Right lobe of liver (tissue), 6 donors: ENCODE results near the gene POLN. TPM values are rescaled to one million over a fixed set of nuclear protein-coding genes. Genes with fewer than 3 reads are reported as not detected.

ENCODE experiments used
- ATAC-seq, 4 donors: fragments of 200-7000 bp; cut with Tn5 transposase; one replicate each; pipeline ENCODE4 v1.9.1; 2020; ENCODE audit warnings: mild to moderate bottlenecking in 4 of 4, moderate library complexity in 4 of 4
- DNase-seq, 3 donors: peaks; one replicate each; pipeline ENCODE4 v3.0.0-alpha.2; 2020
- H3K27ac ChIP-seq, 3 donors: fragments of 200-600 bp; one replicate each; pipeline ENCODE4 v1.8.0; 2022
- H3K27me3 ChIP-seq, 2 donors: fragments of 200-600 bp; one replicate each; pipeline ENCODE4 v1.8.0; 2022
- H3K36me3 ChIP-seq, 4 donors: fragments of 200-600 bp; sonication (generic) in 1 of 4; one replicate each; pipeline versions ENCODE4 v1.5.1 to v1.8.0; 2017 to 2022; ENCODE audit warnings: control low read depth in 1 of 4
- H3K4me1 ChIP-seq, 4 donors: fragments of 200-600 bp; sonication (generic) in 1 of 4; one replicate each; pipeline versions ENCODE4 v1.5.1 to v1.8.0; 2017 to 2022; ENCODE audit warnings: control low read depth in 1 of 4
- H3K4me3 ChIP-seq, 3 donors: fragments of 200-600 bp; one replicate each; pipeline ENCODE4 v1.8.0; 2022
- H3K9me3 ChIP-seq, 4 donors: fragments of 200-600 bp; sonication (generic) in 1 of 4; one replicate each; pipeline versions ENCODE4 v1.5.1 to v1.8.0; 2017 to 2022; ENCODE audit warnings: control low read depth in 1 of 4
- POLR2A ChIP-seq: fragments of 450-650 bp; IDR thresholded peaks from one replicate; pipeline ENCODE4 v1.6.1; 2017; ENCODE audit warnings: antibody characterized with exemption, mild to moderate bottlenecking
- WGBS: methylation state at CpG from one replicate; pipeline ENCODE4 v1.1.6; 2018; ENCODE audit warnings: low coverage, low lambda C conversion rate; ENCODE audit not compliant: insufficient coverage; ENCODE audit errors: missing lambda C conversion rate; 5-methylcytosine and 5-hydroxymethylcytosine counted together
- intact Hi-C, 2 donors: fragments of 100-400 bp; cut with DNase I; formaldehyde crosslinking; loops; one replicate each; pipeline versions ENCODE4 v1.11.2 to v1.14.1; 2022
- total RNA-seq, 6 experiments: library from RNA; depleted of rRNA in 2 of 6; stranded (reverse); fragments of >200 nt in 2 of 6; fragmentation: NEBNext Ultra II Directional in 3 of 6; extraction: Animal tissue kit (Norgen Biotek cat#: 25700) in 3 of 6; gene quantifications; one replicate each; pipeline versions ENCODE4 v1.1.0 to v1.2.4, GENCODE V29; 2016 to 2023
- TF ChIP-seq, protein P1 (sequence below), 4 donors: fragments of 200-600 bp in 3 of 4; fragments of 450-650 bp in 1 of 4; IDR thresholded peaks; one replicate each; pipeline versions ENCODE4 v1.5.1 to v1.8.0; 2016 to 2022; ENCODE audit warnings: antibody characterized with exemption in 4 of 4, mild to moderate bottlenecking in 2 of 4
- donor health status: DM: no; HTN: yes; CAD: no.
- donor health status: DM: no; HTN: no; CAD: no.
- donor health status: DM: no; HTN: no; CAD: no.
- donor health status: DM: no; HTN: yes; CAD: no.
- donor health status: DM: no; HTN: yes; CAD: no.

POLN gene
- total RNA-seq, 6 experiments from 2014 or later, result 0.87 to 2.5 (median 1.4) TPM

DNA sequence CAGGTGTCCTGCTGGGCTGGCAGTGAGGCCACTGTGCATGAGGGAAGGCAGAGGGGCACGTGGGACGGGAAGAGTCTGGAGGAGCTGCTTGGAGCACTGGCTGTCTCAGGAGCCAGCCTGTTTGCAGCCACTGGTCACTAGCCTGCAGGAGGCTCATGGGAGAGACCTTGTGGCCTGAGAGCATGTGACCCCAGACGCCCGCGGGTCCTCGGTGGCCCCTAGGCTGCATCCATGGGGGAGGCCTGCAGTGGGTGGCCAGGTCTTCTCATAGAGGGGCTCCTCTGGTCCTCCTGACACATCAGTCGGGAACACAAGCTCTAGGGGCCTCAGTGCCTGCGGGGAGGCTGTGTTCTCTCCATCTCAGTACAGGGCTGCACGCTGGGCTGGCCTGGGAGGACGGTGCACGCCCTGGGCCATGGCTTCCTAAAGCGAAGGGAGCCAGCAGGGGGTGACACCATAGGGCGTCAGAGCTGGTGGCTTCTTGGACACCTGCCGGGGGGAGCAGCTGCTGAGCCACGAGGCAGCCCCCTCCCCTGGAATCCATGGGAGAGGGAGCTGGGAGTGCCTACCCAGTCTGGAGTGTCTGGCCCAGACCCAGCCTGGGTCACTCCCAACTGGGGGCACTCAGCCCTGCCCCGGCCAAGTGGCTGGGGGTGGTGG lies 170.5 kb downstream of the POLN start:
- DNase-seq (peak in 1 of 3 donors; percentile 42), ATAC-seq (no peak)
- Histone ChIP-seq H3K27ac (no peak overlapping the region), H3K27me3 (no peaks in the 10 kb centered on the region), H3K9me3 (no peaks in the 10 kb centered on the region), H3K4me1 (no peaks in the 10 kb centered on the region), H3K4me3 (no peak overlapping the region), H3K36me3 (no peaks in the 10 kb centered on the region)
- no CpG with 5 or more reads among the region's 16 CpGs for WGBS
- intact Hi-C loops, result no loop called here
- no peak for TF ChIP-seq POLR2A
- TF ChIP-seq, protein P1, sequence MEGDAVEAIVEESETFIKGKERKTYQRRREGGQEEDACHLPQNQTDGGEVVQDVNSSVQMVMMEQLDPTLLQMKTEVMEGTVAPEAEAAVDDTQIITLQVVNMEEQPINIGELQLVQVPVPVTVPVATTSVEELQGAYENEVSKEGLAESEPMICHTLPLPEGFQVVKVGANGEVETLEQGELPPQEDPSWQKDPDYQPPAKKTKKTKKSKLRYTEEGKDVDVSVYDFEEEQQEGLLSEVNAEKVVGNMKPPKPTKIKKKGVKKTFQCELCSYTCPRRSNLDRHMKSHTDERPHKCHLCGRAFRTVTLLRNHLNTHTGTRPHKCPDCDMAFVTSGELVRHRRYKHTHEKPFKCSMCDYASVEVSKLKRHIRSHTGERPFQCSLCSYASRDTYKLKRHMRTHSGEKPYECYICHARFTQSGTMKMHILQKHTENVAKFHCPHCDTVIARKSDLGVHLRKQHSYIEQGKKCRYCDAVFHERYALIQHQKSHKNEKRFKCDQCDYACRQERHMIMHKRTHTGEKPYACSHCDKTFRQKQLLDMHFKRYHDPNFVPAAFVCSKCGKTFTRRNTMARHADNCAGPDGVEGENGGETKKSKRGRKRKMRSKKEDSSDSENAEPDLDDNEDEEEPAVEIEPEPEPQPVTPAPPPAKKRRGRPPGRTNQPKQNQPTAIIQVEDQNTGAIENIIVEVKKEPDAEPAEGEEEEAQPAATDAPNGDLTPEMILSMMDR (IDR thresholded peaks at IDR 0.05), result no peak

DNA sequence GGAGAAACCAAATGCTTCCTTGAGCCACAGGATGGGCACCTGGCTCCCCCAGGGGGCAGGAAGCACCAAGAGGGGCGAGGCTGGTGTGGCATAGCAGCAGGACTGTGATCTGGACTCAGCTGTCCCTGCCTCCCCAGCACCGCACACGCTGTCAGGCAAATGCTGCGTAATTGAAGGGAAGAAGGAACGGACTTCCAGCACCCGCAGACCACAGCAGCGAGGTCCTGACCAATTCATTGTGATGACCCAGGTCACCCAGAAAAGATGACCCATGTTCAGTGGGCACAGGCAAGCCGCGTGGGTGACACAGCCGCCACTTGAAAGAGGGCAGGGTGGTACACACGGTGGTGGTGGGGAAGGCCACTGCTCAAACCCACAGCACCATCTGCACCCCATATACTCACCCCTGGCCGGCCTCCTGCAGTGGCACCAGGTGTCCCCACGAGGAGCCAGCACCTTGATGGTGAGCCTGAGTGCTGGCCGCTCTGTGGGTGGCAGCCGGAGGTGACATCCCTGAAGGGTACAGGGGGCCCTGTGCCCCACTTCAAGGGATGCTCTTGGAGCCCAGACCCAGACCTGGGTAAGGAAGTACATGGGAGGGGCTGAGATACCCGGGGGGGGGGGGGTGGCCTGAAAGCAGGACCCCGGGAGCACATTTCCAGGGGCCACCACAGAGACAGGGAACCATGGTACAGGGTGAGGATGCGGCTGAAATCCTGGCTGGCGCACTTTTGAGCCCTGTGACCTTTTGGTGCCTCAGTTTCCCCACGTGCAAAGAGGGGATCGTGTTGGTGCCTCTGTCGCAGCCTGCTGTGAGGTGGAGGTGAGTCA lies 171.3 kb downstream of the POLN start:
- H3K4me1 ChIP-seq, result no peaks in the 10 kb centered on the region
- no peak overlapping the region for H3K4me3 ChIP-seq
- no peaks in the 10 kb centered on the region for H3K9me3 ChIP-seq
- TF ChIP-seq, protein P1 (IDR thresholded peaks at IDR 0.05), result no peak
- no peak for TF ChIP-seq POLR2A
- H3K36me3 ChIP-seq, result no peaks in the 10 kb centered on the region
- intact Hi-C loops, result no loop called here
- DNase-seq, result peak in 1 of 3 donors; percentile 42
- no peaks in the 10 kb centered on the region for H3K27me3 ChIP-seq
- no peak for ATAC-seq
- H3K27ac ChIP-seq, result no peak overlapping the region
- 57% methylated on average over 1 of the region's 22 CpGs for WGBS

DNA sequence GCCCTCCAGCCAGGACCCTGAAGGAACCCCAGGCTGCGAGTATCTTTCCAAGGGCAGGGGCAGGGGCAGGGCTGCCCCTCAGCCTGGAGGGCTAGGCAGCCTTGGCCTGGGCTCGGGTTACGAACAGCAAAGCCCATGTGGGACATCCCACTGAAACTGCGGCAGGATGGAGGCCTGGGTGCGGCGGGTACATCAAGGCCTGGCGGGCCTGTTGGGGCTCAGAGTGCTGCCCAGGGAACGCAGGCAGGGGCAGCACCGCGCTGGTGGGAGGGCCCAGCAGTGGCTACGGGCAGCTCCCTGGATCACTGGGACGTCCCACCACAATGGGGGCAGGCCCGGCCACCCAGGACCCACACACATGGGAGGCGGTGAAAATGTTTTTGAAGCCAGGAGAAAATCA lies 171.9 kb downstream of the POLN start:
- TF ChIP-seq, protein P1 (IDR thresholded peaks at IDR 0.05), result no peak
- TF ChIP-seq POLR2A, result no peak
- no peak overlapping the region for H3K4me3 ChIP-seq
- no peaks in the 10 kb centered on the region for H3K4me1 ChIP-seq
- no peaks in the 10 kb centered on the region for H3K36me3 ChIP-seq
- WGBS, result 100% methylated on average over 1 of the region's 14 CpGs
- H3K27ac ChIP-seq, result no peak overlapping the region
- H3K9me3 ChIP-seq, result no peaks in the 10 kb centered on the region
- ATAC-seq (no peak), DNase-seq (no peak)
- intact Hi-C loops, result no loop called here
- no peaks in the 10 kb centered on the region for H3K27me3 ChIP-seq

DNA sequence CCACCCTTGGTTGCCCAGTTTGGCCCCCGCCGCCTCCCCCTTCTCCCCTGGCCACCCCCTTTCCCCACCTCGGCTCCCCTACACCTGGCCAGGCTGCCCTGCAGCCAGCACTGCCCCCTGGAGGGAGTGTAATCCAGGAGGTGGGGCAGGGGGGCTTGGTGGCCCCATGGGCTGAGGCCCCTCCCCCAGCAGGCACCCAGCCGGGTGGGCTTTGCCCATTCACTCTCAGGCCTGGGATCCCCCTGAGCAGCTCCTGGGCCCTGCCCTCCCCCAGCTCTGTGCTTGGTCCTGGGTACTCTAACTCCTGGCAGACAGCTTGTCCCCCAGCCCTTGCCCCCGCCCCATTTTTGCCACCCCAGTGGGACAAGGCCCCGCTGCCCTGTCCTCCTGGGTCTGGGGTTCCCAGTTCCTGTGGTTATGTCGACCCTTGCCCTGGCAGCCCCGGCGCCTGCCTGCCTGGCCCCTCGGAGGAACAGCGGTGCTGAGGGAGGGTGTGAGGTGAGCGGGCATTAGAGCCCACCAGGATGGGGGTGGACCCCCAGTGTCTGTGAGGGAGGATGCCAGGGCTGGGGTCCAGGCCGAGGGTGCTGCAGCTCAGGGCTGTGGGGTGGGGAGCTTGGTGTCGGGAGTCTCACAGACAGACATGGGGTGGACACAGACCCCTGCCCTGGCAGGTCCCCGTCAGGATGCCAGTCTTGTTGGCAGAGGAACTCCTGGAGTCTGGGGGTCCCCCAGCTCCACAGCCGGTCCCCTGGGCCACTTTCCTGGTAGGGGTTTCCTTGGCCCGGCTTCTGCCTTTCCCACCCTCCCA lies 172.6 kb downstream of the POLN start:
- intact Hi-C loops, result no loop called here

More for the DNA sequence above, 172.6 kb downstream of the POLN start:
- Histone ChIP-seq H3K27me3 (no peaks in the 10 kb centered on the region), H3K27ac (no peak overlapping the region), H3K4me3 (no peak overlapping the region), H3K9me3 (no peaks in the 10 kb centered on the region), H3K4me1 (no peaks in the 10 kb centered on the region), H3K36me3 (no peaks in the 10 kb centered on the region)
- peak in 1 of 3 donors; percentile 32 for DNase-seq
- WGBS, result 72% methylated on average over 2 of the region's 17 CpGs
- ATAC-seq, result no peak
- TF ChIP-seq, protein P1 (IDR thresholded peaks at IDR 0.05), result no peak
- TF ChIP-seq POLR2A, result no peak
